Raji (cell line): ENCODE results near the gene PRMT3.

Experiments
- POLR2A ChIP-seq: IDR thresholded peaks from 2 replicates; pipeline ENCODE4 v1.6.1; 2011; ENCODE audit warnings: low read depth, low read length, control low read depth; ENCODE audit not compliant: insufficient read depth

Gene PRMT3

GRCh38 chr11:20421946-20422345, 34.4 kb downstream of the PRMT3 start:
- no peak for TF ChIP-seq POLR2A

GRCh38 chr11:20429216-20429615, 41.7 kb downstream of the PRMT3 start:
- TF ChIP-seq POLR2A: no peak

GRCh38 chr11:20438637-20439036, 51.1 kb downstream of the PRMT3 start:
- no peak for TF ChIP-seq POLR2A

GRCh38 chr11:20443596-20443995, 56.1 kb downstream of the PRMT3 start:
- TF ChIP-seq POLR2A: no peak

- TF ChIP-seq POLR2A: no peak
Measured at GRCh38 chr11:20444535-20444934, 57.0 kb downstream of the PRMT3 start.

GRCh38 chr11:20448834-20449233, 61.3 kb downstream of the PRMT3 start:
- TF ChIP-seq POLR2A: no peak

- no peak for TF ChIP-seq POLR2A
Measured at GRCh38 chr11:20450829-20451228, 63.3 kb downstream of the PRMT3 start.

- no peak for TF ChIP-seq POLR2A
Measured at GRCh38 chr11:20451568-20451967, 64.1 kb downstream of the PRMT3 start.

GRCh38 chr11:20452585-20452984, 65.1 kb downstream of the PRMT3 start:
- TF ChIP-seq POLR2A: no peak

- TF ChIP-seq POLR2A: no peak
Measured at GRCh38 chr11:20453657-20454316, 66.3 kb downstream of the PRMT3 start.

GRCh38 chr11:20457001-20457799, 69.7 kb downstream of the PRMT3 start:
- TF ChIP-seq POLR2A: no peak

GRCh38 chr11:20457934-20458680, 70.6 kb downstream of the PRMT3 start:
- no peak for TF ChIP-seq POLR2A

GRCh38 chr11:20458905-20459632, 71.6 kb downstream of the PRMT3 start:
- TF ChIP-seq POLR2A: no peak

GRCh38 chr11:20459865-20460264, 72.3 kb downstream of the PRMT3 start:
- TF ChIP-seq POLR2A: no peak

GRCh38 chr11:20464518-20464917, 77.0 kb downstream of the PRMT3 start:
- TF ChIP-seq POLR2A: no peak

- no peak for TF ChIP-seq POLR2A
Measured at GRCh38 chr11:20467487-20468185, 80.1 kb downstream of the PRMT3 start.
